Measurements from ENCODE around the gene ZBED6.

DNA sequence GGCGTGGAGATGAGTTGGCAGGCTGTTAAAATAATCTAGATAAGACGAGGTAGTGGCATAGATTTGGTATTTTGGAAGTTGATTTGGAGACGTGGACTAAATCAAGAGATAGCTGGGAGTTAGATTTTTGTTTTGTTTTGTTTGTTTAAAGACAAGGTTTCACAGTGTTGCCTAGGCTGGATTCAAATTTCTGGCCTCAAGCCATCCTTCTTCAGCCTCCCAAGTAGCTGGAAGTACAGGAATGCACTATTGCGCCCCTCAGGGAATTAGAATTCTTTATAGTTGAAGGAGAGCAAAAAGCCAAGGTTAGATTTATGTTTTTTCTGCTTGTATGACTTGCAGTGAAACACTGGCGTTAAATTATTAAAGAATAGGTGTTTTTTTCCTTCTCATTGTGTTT is 43.7 kb downstream of the ZBED6 start:
- TF ChIP-seq, protein P1, sequence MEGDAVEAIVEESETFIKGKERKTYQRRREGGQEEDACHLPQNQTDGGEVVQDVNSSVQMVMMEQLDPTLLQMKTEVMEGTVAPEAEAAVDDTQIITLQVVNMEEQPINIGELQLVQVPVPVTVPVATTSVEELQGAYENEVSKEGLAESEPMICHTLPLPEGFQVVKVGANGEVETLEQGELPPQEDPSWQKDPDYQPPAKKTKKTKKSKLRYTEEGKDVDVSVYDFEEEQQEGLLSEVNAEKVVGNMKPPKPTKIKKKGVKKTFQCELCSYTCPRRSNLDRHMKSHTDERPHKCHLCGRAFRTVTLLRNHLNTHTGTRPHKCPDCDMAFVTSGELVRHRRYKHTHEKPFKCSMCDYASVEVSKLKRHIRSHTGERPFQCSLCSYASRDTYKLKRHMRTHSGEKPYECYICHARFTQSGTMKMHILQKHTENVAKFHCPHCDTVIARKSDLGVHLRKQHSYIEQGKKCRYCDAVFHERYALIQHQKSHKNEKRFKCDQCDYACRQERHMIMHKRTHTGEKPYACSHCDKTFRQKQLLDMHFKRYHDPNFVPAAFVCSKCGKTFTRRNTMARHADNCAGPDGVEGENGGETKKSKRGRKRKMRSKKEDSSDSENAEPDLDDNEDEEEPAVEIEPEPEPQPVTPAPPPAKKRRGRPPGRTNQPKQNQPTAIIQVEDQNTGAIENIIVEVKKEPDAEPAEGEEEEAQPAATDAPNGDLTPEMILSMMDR (conservative IDR thresholded peaks at IDR 0.05), result no peak; the same call in 1 of the 2 replicates
- TF ChIP-seq ZFX (IDR thresholded peaks at IDR 0.05), result no peak

Data from C4-2B (cell line).